ENCODE data around the gene ITCH. TPM values are rescaled to one million over a fixed set of nuclear protein-coding genes. Genes with fewer than 3 reads are reported as not detected.
"Not testable (repeated sequence)": the region's sequence is repeated elsewhere in the genome, so short reads cannot be mapped to it uniquely, and the experiment has no call there.

Gene ITCH
- total RNA-seq, 5 donors from 2014 or later (not counting 1 experiment from before 2014, with no cell fraction given), result 50.5 to 63.6 (median 53.3) TPM

DNA sequence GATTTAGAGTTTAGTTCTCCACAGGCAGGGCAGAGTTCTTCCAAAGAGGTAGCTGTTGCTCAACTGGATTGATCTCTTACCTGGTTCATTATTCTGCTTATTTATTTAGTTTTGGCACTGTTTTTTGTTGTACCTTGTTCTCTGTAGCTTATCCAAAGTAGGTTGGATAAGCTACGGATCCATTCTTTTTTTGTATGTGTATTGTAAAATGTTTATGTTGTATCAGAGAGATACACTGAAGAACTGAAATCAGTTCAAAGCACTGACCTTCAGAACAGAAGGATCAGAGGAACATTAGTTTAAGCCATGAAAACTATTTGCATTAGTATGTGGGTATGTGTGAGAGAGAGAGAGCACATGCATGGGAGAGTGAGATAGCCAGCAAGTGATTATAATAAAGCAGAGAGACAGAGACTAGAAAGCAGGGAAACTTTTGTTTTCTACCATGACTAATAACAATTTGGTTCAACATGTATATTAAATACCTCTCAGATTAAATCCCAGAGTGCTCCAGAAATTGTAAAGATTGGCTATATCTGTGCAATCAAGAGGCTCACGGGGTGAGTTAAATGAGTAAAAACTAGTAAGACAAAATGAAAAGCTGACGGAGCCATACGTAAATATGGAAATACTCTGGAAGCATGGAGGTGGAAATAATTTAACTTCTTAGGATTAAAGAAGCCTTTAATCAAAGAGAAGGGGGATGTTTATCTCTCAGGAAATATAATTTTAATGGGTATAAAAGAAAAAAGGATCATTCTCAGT lies 40.2 kb downstream of the ITCH start:
- Histone ChIP-seq H3K36me3 (ENCODE audit: control insufficient read depth in 2 of 2, extremely low read depth in 1 of 2, insufficient read depth in 1 of 2, low read length in 1 of 2) (peaks cover 0 to 22% of the 10 kb centered on the region in 2 donors), H3K9me3 (no peaks in the 10 kb centered on the region), H3K4me1 (ENCODE audit: control insufficient read depth in 1 of 2, extremely low read depth in 1 of 2, insufficient read depth in 2 of 2, low read length in 2 of 2) (peaks cover 15 to 22% of the 10 kb centered on the region in 2 experiments), H3K4me3 (ENCODE audit: control insufficient read depth in 1 of 2, extremely low read depth in 1 of 2, low read length in 1 of 2) (no peak overlapping the region), H3K27ac (ENCODE audit: low read length) (no peak overlapping the region), H3K27me3 (replicated peaks in 1 of 2; ENCODE audit: control insufficient read depth in 2 of 2, extremely low read depth in 1 of 2, insufficient read depth in 2 of 2, low read length in 1 of 2) (no peaks in the 10 kb centered on the region)
- peaks cover 58 to 66% (median 64%) of the 10 kb centered on the region in 3 donors for H3K4me1 Mint-ChIP-seq
- 100% methylated on average over 2 of the region's 4 CpGs for WGBS (ENCODE audit: insufficient coverage)
- no peak overlapping the region for H3K4me3 Mint-ChIP-seq
- H3K27me3 Mint-ChIP-seq, result no peaks in the 10 kb centered on the region
- H3K36me3 Mint-ChIP-seq, result peaks cover 20% of the 10 kb centered on the region
- CTCF ChIA-PET, result interaction anchor here in 1 of 2 donors (1.0 kb wide), 1 partner anchor 91 kb away, joined by 3 read pairs; no protein-coding TSS in a partner anchor
- H3K9me3 Mint-ChIP-seq, result no peaks in the 10 kb centered on the region
- peak overlapping the region; percentile 25 to 26 for H3K27ac Mint-ChIP-seq
- ATAC-seq (replicated peaks in 1 of 4) (no peak), DNase-seq (no peak)
- POLR2A ChIA-PET, result no interaction called here

DNA sequence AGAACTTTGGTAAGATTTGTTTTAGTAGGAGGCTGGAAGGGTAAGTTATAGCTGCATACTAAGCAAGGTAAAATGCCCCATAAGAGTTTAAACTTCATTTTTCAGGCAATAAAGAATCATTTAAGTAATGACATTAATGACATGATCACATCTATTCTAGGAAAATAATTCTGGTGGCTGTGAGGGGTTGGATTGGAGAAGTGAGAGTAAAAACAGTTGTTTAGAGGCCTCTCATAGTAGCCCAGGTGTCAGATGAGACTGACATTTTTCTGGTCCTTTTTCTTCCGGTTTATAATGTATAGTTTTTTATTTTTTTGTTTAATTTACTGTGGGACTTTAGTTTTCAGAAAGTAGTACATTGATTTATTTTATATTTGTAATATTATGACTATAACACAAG lies 40.8 kb downstream of the ITCH start:
- Histone ChIP-seq H3K9me3 (no peaks in the 10 kb centered on the region), H3K27me3 (replicated peaks in 1 of 2; ENCODE audit: control insufficient read depth in 2 of 2, extremely low read depth in 1 of 2, insufficient read depth in 2 of 2, low read length in 1 of 2) (no peaks in the 10 kb centered on the region), H3K27ac (ENCODE audit: low read length) (no peak overlapping the region), H3K36me3 (ENCODE audit: control insufficient read depth in 2 of 2, extremely low read depth in 1 of 2, insufficient read depth in 1 of 2, low read length in 1 of 2) (peaks cover 0 to 26% of the 10 kb centered on the region in 2 donors), H3K4me1 (ENCODE audit: control insufficient read depth in 1 of 2, extremely low read depth in 1 of 2, insufficient read depth in 2 of 2, low read length in 2 of 2) (peaks cover 15 to 22% of the 10 kb centered on the region in 2 experiments), H3K4me3 (ENCODE audit: control insufficient read depth in 1 of 2, extremely low read depth in 1 of 2, low read length in 1 of 2) (no peak overlapping the region)
- peaks cover 58 to 68% (median 66%) of the 10 kb centered on the region in 3 donors for H3K4me1 Mint-ChIP-seq
- peaks cover 26% of the 10 kb centered on the region for H3K36me3 Mint-ChIP-seq
- H3K9me3 Mint-ChIP-seq, result no peaks in the 10 kb centered on the region
- peak overlapping the region; percentile 8 to 25 for H3K27ac Mint-ChIP-seq
- ChIA-PET POLR2A (no interaction called here), CTCF (interaction anchor here in 1 of 2 donors (0.7 to 1.0 kb wide), 2 partner anchors 91 to 291 kb away, joined by 3 to 5 read pairs; no protein-coding TSS in a partner anchor)
- ATAC-seq (replicated peaks in 1 of 4) (no peak), DNase-seq (no peak)
- no CpG with 5 or more reads among the region's 1 CpG for WGBS (ENCODE audit: insufficient coverage)
- no peaks in the 10 kb centered on the region for H3K27me3 Mint-ChIP-seq
- no peak overlapping the region for H3K4me3 Mint-ChIP-seq

DNA sequence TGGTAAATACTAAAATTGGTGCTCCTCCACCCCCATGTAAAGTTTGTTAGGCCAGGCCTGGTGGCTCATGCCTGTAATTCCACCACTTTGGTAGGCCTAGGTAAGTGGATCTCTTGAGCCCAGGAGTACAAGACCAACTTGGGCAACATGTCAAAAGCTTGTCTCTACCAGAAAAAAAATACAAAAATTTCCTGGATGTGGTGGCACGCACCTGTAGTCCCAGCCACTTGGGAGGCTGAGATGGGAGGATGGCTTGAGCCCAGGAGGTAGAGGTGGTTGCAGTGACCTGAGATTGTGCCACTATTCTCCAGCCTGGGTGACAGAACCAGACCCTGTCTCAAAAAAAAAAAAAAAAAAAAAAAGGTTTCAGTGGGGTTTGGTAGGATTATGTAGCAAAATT lies 41.7 kb downstream of the ITCH start:
- no peaks in the 10 kb centered on the region for H3K9me3 ChIP-seq
- no peak for DNase-seq
- no peaks in the 10 kb centered on the region for H3K27me3 Mint-ChIP-seq
- peak overlapping the region; percentile 31 to 52 (median 39) for H3K4me3 Mint-ChIP-seq
- H3K27ac Mint-ChIP-seq, result peak overlapping the region; percentile 44 to 52
- peak overlapping the region; percentile 58 for H3K27ac ChIP-seq (ENCODE audit: low read length)
- H3K9me3 Mint-ChIP-seq, result no peaks in the 10 kb centered on the region
- no peak for ATAC-seq (replicated peaks in 1 of 4)
- H3K4me3 ChIP-seq (ENCODE audit: control insufficient read depth in 1 of 2, extremely low read depth in 1 of 2, low read length in 1 of 2), result peak overlapping the region in 1 of 2 donors; percentile 15
- no CpG with 5 or more reads among the region's 1 CpG for WGBS (ENCODE audit: insufficient coverage)
- H3K4me1 Mint-ChIP-seq, result peaks cover 58 to 70% (median 68%) of the 10 kb centered on the region in 3 donors
- ChIA-PET POLR2A (interaction anchor here (0.6 to 0.7 kb wide), 2 partner anchors 239 to 306 kb away, joined by 3 to 7 read pairs; no protein-coding TSS in a partner anchor), CTCF (interaction anchor here in 1 of 2 donors (0.7 to 1.2 kb wide), 4 partner anchors 23 to 297 kb away, joined by 4 to 6 read pairs (median 5); partner anchors contain the start of gene ITCH)
- H3K4me1 ChIP-seq (ENCODE audit: control insufficient read depth in 1 of 2, extremely low read depth in 1 of 2, insufficient read depth in 2 of 2, low read length in 2 of 2), result peaks cover 15 to 22% of the 10 kb centered on the region in 2 experiments
- no peaks in the 10 kb centered on the region for H3K27me3 ChIP-seq (replicated peaks in 1 of 2; ENCODE audit: control insufficient read depth in 2 of 2, extremely low read depth in 1 of 2, insufficient read depth in 2 of 2, low read length in 1 of 2)
- peaks cover 31% of the 10 kb centered on the region for H3K36me3 Mint-ChIP-seq
- H3K36me3 ChIP-seq (ENCODE audit: control insufficient read depth in 2 of 2, extremely low read depth in 1 of 2, insufficient read depth in 1 of 2, low read length in 1 of 2), result peaks cover 0 to 35% of the 10 kb centered on the region in 2 donors

DNA sequence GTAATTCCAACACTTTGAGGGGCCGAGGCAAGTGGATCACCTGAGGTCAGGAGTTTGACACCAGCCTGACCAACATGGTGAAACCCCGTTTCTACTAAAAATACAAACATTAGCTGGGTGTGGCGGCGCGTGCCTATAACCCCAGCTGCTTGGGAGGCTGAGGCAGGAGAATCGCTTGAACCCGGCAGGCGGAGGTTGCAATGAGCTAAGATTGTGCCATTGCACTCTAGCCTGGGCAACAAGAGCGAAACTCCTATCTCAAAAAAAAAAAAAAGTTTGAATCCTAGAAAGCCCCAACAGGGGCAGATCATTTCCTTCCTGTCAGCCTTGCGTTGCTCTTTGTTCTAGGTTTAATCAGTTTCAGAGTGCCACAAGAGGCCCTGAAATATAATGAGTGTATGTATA lies 42.2 kb downstream of the ITCH start:
- H3K27me3 ChIP-seq (replicated peaks in 1 of 2; ENCODE audit: control insufficient read depth in 2 of 2, extremely low read depth in 1 of 2, insufficient read depth in 2 of 2, low read length in 1 of 2); H3K27me3 Mint-ChIP-seq; H3K9me3 ChIP-seq; H3K9me3 Mint-ChIP-seq: not testable (repeated sequence)
- ChIA-PET CTCF (interaction anchor here in 1 of 2 donors (0.7 to 1.2 kb wide), 4 partner anchors 23 to 297 kb away, joined by 3 to 6 read pairs (median 4); partner anchors contain the start of gene ITCH), POLR2A (interaction anchor here (0.6 to 0.7 kb wide), 4 partner anchors 43 to 305 kb away, joined by 3 to 7 read pairs (median 4); no protein-coding TSS in a partner anchor)
- peak overlapping the region in 1 of 2 donors; percentile 15 for H3K4me3 ChIP-seq (ENCODE audit: control insufficient read depth in 1 of 2, extremely low read depth in 1 of 2, low read length in 1 of 2)
- H3K27ac ChIP-seq (ENCODE audit: low read length), result peak overlapping the region; percentile 58
- peaks cover 0 to 34% of the 10 kb centered on the region in 2 donors for H3K36me3 ChIP-seq (ENCODE audit: control insufficient read depth in 2 of 2, extremely low read depth in 1 of 2, insufficient read depth in 1 of 2, low read length in 1 of 2)
- peaks cover 30% of the 10 kb centered on the region for H3K36me3 Mint-ChIP-seq
- ATAC-seq (replicated peaks in 1 of 4), result peak; percentile 83 to 99 (median 95)
- peaks cover 55 to 66% (median 65%) of the 10 kb centered on the region in 3 donors for H3K4me1 Mint-ChIP-seq
- peak overlapping the region; percentile 31 to 52 (median 39) for H3K4me3 Mint-ChIP-seq
- H3K4me1 ChIP-seq (ENCODE audit: control insufficient read depth in 1 of 2, extremely low read depth in 1 of 2, insufficient read depth in 2 of 2, low read length in 2 of 2), result peaks cover 15 to 22% of the 10 kb centered on the region in 2 experiments
- 54% methylated on average over 6 of the region's 10 CpGs for WGBS (ENCODE audit: insufficient coverage)
- peak in 27 of 35 experiments; percentile 1 to 73 (median 16) for DNase-seq
- H3K27ac Mint-ChIP-seq, result peak overlapping the region; percentile 44 to 52

DNA sequence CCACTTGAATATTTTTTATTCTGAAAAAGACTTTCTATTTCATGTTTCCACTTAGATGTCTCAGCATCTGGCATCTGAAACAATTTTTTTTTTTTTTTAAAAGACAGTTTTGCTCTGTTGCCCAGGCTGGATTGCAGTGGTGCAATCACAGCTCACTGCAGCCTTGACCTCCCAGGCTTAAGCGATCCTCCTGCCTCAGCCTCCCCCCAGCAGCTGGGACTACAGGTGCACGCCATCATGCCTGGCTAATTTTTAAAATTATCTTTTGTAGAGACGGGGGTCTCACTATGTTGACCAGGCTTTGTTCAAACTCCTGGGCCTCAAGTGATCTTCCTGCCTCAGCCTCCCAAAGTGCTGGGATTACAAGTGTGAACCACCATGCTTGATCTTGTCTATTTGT lies 42.9 kb downstream of the ITCH start:
- 100% methylated on average over 3 of the region's 3 CpGs for whole genome bisulfite sequencing (ENCODE audit: insufficient coverage)
- Mint-ChIP-seq H3K27ac (peak overlapping the region in 1 of 2 donors; percentile 41), H3K4me1 (peaks cover 53 to 63% (median 60%) of the 10 kb centered on the region in 3 donors), H3K4me3 (peak overlapping the region in 1 of 3 donors; percentile 48), H3K36me3 (peaks cover 27% of the 10 kb centered on the region)
- peaks cover 15 to 22% of the 10 kb centered on the region in 2 experiments for H3K4me1 ChIP-seq (ENCODE audit: control insufficient read depth in 1 of 2, extremely low read depth in 1 of 2, insufficient read depth in 2 of 2, low read length in 2 of 2)
- H3K4me3 ChIP-seq (ENCODE audit: control insufficient read depth in 1 of 2, extremely low read depth in 1 of 2, low read length in 1 of 2); H3K27me3 Mint-ChIP-seq; ATAC-seq (replicated peaks in 1 of 4); H3K27me3 ChIP-seq (replicated peaks in 1 of 2; ENCODE audit: control insufficient read depth in 2 of 2, extremely low read depth in 1 of 2, insufficient read depth in 2 of 2, low read length in 1 of 2); DNase-seq; H3K9me3 ChIP-seq; H3K9me3 Mint-ChIP-seq: not testable (repeated sequence)
- H3K36me3 ChIP-seq (ENCODE audit: control insufficient read depth in 2 of 2, extremely low read depth in 1 of 2, insufficient read depth in 1 of 2, low read length in 1 of 2), result peaks cover 0 to 35% of the 10 kb centered on the region in 2 donors
- H3K27ac ChIP-seq (ENCODE audit: low read length), result peak overlapping the region; percentile 58
- POLR2A ChIA-PET, result interaction anchor here (0.5 to 0.8 kb wide), 5 partner anchors 25 to 52 kb away, joined by 3 to 4 read pairs (median 4); partner anchors contain the start of gene ITCH (in 1 of the 2)
- CTCF ChIA-PET, result interaction anchor here in 1 of 2 donors (0.7 to 1.2 kb wide), 2 partner anchors 43 to 93 kb away, joined by 3 to 6 read pairs; partner anchors contain the start of gene ITCH

DNA sequence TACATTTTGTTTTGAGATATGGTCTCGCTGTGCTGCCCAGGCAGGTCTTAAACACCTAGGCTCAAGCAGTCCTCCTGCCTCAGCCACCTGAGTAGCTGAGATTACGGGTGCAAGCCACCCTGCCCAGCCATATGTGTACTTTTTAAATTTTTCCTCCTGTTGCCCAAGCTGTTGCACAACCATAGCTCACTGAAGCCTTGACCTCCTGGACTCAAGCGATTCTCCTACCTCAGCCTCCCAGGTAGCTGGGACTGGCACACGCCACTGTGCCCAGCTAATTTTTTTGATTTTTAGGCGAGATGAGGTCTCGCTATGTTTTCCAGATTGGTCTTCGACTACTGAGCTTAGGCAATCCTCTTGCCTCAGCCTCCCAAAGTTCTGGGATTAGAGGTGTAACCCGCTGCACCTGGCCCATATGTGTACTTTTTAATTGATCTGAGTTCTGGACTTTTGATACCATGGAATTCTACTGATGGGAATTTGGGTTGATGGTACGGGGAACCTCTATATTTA lies 44.9 kb downstream of the ITCH start:
- DNase-seq, result no peak

More for the DNA sequence above, 44.9 kb downstream of the ITCH start:
- no peak overlapping the region for H3K4me3 Mint-ChIP-seq
- Histone ChIP-seq H3K27ac (ENCODE audit: low read length) (no peak overlapping the region), H3K9me3 (no peaks in the 10 kb centered on the region), H3K4me3 (ENCODE audit: control insufficient read depth in 1 of 2, extremely low read depth in 1 of 2, low read length in 1 of 2) (no peak overlapping the region), H3K4me1 (ENCODE audit: control insufficient read depth in 1 of 2, extremely low read depth in 1 of 2, insufficient read depth in 2 of 2, low read length in 2 of 2) (peaks cover 15 to 22% of the 10 kb centered on the region in 2 experiments), H3K36me3 (ENCODE audit: control insufficient read depth in 2 of 2, extremely low read depth in 1 of 2, insufficient read depth in 1 of 2, low read length in 1 of 2) (peaks cover 0 to 26% of the 10 kb centered on the region in 2 donors), H3K27me3 (replicated peaks in 1 of 2; ENCODE audit: control insufficient read depth in 2 of 2, extremely low read depth in 1 of 2, insufficient read depth in 2 of 2, low read length in 1 of 2) (no peaks in the 10 kb centered on the region)
- POLR2A ChIA-PET, result no interaction called here
- no peak for ATAC-seq (replicated peaks in 1 of 4)
- CTCF ChIA-PET, result interaction anchor here in 1 of 2 donors (0.7 kb wide), 2 partner anchors 40 to 52 kb away, joined by 3 read pairs; no protein-coding TSS in a partner anchor
- H3K27ac Mint-ChIP-seq, result no peak overlapping the region
- peaks cover 36 to 44% (median 41%) of the 10 kb centered on the region in 3 donors for H3K4me1 Mint-ChIP-seq
- H3K9me3 Mint-ChIP-seq, result no peaks in the 10 kb centered on the region
- peaks cover 24% of the 10 kb centered on the region for H3K36me3 Mint-ChIP-seq
- 82% methylated on average over 5 of the region's 9 CpGs for WGBS (ENCODE audit: insufficient coverage)
- no peaks in the 10 kb centered on the region for H3K27me3 Mint-ChIP-seq
